HG02938 (cell line): ENCODE data around the gene RANBP2.

ENCODE experiments used
- ATAC-seq: cut with Tn5 transposase; IDR thresholded peaks from one replicate; pipeline ENCODE4 v1.9.1; 2021; ENCODE audit warnings: mild to moderate bottlenecking, moderate library complexity; ENCODE audit not compliant: unreplicated experiment

Gene RANBP2

GRCh38 chr2:108834620-108835019, 115.3 kb downstream of the RANBP2 start:
- no peak for ATAC-seq

GRCh38 chr2:108835040-108835439, 115.8 kb downstream of the RANBP2 start:
- ATAC-seq = no peak
